Measurements from ENCODE around the gene KRT23.

The KRT23 gene

DNA sequence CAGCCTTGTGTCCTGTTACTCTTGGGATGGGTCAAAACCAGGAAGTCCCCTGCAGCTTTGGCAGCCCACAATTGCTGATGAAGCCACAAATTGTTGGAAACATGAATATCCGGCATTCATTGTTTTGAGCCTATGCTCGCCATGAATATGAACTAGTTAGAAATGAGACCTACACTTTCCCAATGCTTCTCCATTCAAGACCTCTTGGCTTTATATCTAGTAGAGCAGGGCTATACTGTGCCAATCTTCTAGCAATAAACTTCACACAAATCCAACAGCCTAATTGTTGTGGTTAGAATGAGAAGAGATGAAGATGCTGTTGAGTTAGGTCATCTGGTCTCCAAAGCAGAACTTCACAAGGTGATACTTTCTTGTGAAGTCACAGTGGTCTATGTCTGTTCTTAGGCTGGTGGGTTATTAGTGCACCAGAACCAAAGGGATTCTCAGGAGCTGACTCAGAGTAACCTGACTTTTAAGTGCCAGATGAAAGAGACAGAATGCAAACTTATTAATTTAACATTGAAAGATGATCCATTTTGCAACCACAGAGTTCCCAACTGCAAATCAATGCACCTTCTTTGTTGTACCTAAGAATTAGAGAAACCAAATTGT lies 13.7 kb upstream of the KRT23 start:
- H3K9ac ChIP-seq (ENCODE audit: low read depth in 1 of 2, low read length in 2 of 2) = no peak overlapping the region
- H3K4me3 ChIP-seq (ENCODE audit: low read length in 2 of 2) = no peak overlapping the region
- peaks cover 0 to 3% of the 10 kb centered on the region in 2 donors for H3K4me1 ChIP-seq (ENCODE audit: control insufficient read depth in 2 of 2, insufficient read depth in 2 of 2, low read length in 2 of 2)
- H3K27ac ChIP-seq (ENCODE audit: low read depth in 2 of 2, low read length in 2 of 2) = no peak overlapping the region
- H3K36me3 ChIP-seq (ENCODE audit: control insufficient read depth in 2 of 2, insufficient read depth in 2 of 2, low read length in 2 of 2) = no peaks in the 10 kb centered on the region
- peaks cover 0 to 3% of the 10 kb centered on the region in 2 donors for H3K27me3 ChIP-seq (ENCODE audit: control insufficient read depth in 2 of 2, insufficient read depth in 2 of 2, low read length in 2 of 2)
- no peaks in the 10 kb centered on the region for H3K9me3 ChIP-seq (ENCODE audit: control insufficient read depth in 2 of 2, low read length in 2 of 2)

DNA sequence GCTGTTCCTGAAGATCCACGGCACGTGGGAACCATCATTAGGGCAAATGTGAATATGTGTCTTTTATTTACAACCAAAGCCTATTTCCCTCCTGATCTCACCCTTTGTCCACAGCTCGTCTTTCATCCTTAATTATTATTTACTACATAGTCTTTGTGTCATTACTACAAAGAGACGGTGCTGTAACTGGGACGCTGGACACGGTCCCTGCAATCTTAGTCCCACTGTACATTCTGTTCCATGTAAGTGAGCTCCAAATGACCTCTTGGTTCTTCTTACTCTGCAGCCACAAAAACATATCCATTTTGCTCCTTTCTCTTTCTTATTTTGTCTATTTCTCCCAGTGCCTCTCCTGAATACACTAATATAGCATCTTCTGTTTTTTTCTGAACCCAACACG lies 12.7 kb upstream of the KRT23 start:
- Histone ChIP-seq H3K27me3 (ENCODE audit: control insufficient read depth in 2 of 2, insufficient read depth in 2 of 2, low read length in 2 of 2) (peaks cover 0 to 3% of the 10 kb centered on the region in 2 donors), H3K27ac (ENCODE audit: low read depth in 2 of 2, low read length in 2 of 2) (no peak overlapping the region), H3K4me3 (ENCODE audit: low read length in 2 of 2) (no peak overlapping the region), H3K4me1 (ENCODE audit: control insufficient read depth in 2 of 2, insufficient read depth in 2 of 2, low read length in 2 of 2) (peaks cover 0 to 3% of the 10 kb centered on the region in 2 donors), H3K9ac (ENCODE audit: low read depth in 1 of 2, low read length in 2 of 2) (no peak overlapping the region), H3K9me3 (ENCODE audit: control insufficient read depth in 2 of 2, low read length in 2 of 2) (no peaks in the 10 kb centered on the region), H3K36me3 (ENCODE audit: control insufficient read depth in 2 of 2, insufficient read depth in 2 of 2, low read length in 2 of 2) (no peaks in the 10 kb centered on the region)

DNA sequence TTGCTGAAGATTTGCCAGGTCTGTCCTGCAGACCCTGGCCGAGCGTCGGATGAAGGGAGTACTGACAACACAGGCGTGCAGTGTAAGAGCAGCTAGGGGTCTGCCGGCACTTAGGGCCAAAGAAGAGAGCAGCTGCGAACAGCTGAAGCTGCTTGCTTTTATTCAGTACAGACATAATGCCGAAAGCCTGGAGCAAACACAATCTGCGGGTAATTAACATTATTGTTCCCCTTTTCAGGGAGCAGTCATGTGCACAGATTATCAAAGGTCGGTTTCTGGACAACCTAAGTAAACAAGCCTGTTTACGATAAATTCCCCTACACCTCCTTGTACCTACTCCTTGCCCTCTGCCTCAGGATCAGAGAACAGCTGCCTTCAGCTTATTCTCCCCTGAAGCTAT lies 12.0 kb upstream of the KRT23 start:
- H3K9ac ChIP-seq (ENCODE audit: low read depth in 1 of 2, low read length in 2 of 2) = no peak overlapping the region

DNA sequence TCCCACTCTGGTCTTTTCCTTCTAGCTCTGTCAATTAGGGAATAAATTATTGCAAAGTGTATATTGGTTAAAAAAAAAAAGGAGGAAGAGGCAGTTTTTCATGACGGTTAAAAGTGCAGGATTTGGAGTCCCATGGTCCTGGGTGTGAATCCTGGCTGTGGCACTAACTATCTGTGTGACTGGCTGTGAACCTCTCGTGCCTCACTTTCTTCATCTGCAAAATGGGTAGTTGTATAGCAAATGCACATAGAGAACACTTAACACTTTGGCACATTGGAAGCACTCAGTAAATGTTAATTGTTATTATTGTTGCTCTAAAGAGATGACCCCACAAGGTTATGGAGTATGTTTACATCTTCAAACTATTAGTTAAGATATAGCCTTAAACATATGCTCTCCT lies 10.5 kb upstream of the KRT23 start:
- Histone ChIP-seq H3K27me3 (ENCODE audit: control insufficient read depth in 2 of 2, insufficient read depth in 2 of 2, low read length in 2 of 2) (peaks cover 0 to 3% of the 10 kb centered on the region in 2 donors), H3K9me3 (ENCODE audit: control insufficient read depth in 2 of 2, low read length in 2 of 2) (no peaks in the 10 kb centered on the region), H3K36me3 (ENCODE audit: control insufficient read depth in 2 of 2, insufficient read depth in 2 of 2, low read length in 2 of 2) (no peaks in the 10 kb centered on the region), H3K4me1 (ENCODE audit: control insufficient read depth in 2 of 2, insufficient read depth in 2 of 2, low read length in 2 of 2) (peaks cover 0 to 3% of the 10 kb centered on the region in 2 donors), H3K4me3 (ENCODE audit: low read length in 2 of 2) (no peak overlapping the region), H3K9ac (ENCODE audit: low read depth in 1 of 2, low read length in 2 of 2) (no peak overlapping the region), H3K27ac (ENCODE audit: low read depth in 2 of 2, low read length in 2 of 2) (no peak overlapping the region)

More for the DNA sequence above, 12.0 kb upstream of the KRT23 start:
- H3K36me3 ChIP-seq (ENCODE audit: control insufficient read depth in 2 of 2, insufficient read depth in 2 of 2, low read length in 2 of 2) = no peaks in the 10 kb centered on the region
- no peaks in the 10 kb centered on the region for H3K9me3 ChIP-seq (ENCODE audit: control insufficient read depth in 2 of 2, low read length in 2 of 2)
- H3K4me1 ChIP-seq (ENCODE audit: control insufficient read depth in 2 of 2, insufficient read depth in 2 of 2, low read length in 2 of 2) = peaks cover 0 to 3% of the 10 kb centered on the region in 2 donors
- no peak overlapping the region for H3K27ac ChIP-seq (ENCODE audit: low read depth in 2 of 2, low read length in 2 of 2)
- peaks cover 0 to 3% of the 10 kb centered on the region in 2 donors for H3K27me3 ChIP-seq (ENCODE audit: control insufficient read depth in 2 of 2, insufficient read depth in 2 of 2, low read length in 2 of 2)
- H3K4me3 ChIP-seq (ENCODE audit: low read length in 2 of 2) = no peak overlapping the region

DNA sequence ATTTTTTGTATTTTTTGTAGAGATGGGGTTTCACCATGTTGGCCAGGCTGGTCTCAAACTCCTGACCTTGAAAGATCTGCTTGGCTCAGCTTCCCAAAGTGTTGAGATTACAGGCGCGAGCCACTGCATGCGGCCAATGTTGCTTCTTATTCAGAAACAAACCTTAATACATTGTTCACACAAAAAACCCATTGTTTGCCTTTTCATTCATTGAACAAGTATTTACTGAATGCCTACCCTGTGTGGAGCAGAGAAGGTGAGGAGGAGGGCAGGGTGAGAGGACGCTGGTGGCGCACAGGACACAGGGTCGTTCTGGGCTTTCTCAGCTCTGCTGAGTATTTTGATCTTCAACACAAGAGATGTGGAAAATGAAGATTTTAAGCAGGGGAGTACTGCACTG lies 8.0 kb upstream of the KRT23 start:
- Histone ChIP-seq H3K36me3 (ENCODE audit: control insufficient read depth in 2 of 2, insufficient read depth in 2 of 2, low read length in 2 of 2) (no peaks in the 10 kb centered on the region), H3K9ac (ENCODE audit: low read depth in 1 of 2, low read length in 2 of 2) (no peak overlapping the region), H3K27me3 (ENCODE audit: control insufficient read depth in 2 of 2, insufficient read depth in 2 of 2, low read length in 2 of 2) (no peaks in the 10 kb centered on the region), H3K4me3 (ENCODE audit: low read length in 2 of 2) (no peak overlapping the region), H3K4me1 (ENCODE audit: control insufficient read depth in 2 of 2, insufficient read depth in 2 of 2, low read length in 2 of 2) (peaks cover 0 to 3% of the 10 kb centered on the region in 2 donors), H3K9me3 (ENCODE audit: control insufficient read depth in 2 of 2, low read length in 2 of 2) (no peaks in the 10 kb centered on the region), H3K27ac (ENCODE audit: low read depth in 2 of 2, low read length in 2 of 2) (no peak overlapping the region)

DNA sequence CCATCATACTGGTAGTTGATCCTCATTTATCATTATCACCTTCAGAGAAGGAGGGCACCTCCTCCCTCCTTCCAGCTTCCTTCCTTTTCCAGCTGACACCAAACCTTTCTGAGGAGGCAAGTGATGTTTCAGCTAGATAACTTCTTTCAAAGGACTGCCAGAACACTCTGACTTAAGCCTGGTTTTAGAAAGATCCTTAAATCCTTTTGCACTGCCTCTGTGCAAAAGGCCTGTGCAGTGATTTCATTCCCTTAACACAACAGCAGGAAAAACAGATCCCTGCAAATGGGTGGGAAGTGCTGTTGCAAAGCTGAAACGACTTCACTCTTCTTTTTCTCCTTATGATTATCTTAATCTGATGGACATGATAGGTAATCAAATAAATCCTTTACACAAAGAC lies 7.1 kb upstream of the KRT23 start:
- H3K27me3 ChIP-seq (ENCODE audit: control insufficient read depth in 2 of 2, insufficient read depth in 2 of 2, low read length in 2 of 2) = no peaks in the 10 kb centered on the region

DNA sequence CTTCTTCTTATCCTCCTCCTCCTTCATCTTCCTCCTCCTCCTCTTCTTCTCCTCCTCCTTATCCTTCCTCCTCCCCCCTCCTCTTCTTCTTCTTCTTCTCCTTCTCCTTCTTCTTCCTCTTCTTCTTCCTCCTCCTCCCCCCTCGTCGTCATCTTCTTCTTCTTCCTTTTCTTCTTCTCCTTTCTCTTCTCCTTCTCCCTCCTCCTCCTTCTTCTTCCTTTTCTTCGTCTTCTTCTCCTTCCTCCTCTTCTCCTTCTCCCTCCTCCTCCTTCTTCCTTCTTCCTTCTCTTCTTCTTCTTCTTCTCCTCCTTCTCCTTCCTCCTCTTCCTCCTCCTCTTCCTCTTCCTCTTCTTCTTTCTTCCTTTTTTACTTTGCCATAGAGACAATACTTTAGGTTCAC lies 5.1 kb upstream of the KRT23 start:
- Histone ChIP-seq H3K27ac (ENCODE audit: low read depth in 2 of 2, low read length in 2 of 2) (no peak overlapping the region), H3K9ac (ENCODE audit: low read depth in 1 of 2, low read length in 2 of 2) (no peak overlapping the region), H3K27me3 (ENCODE audit: control insufficient read depth in 2 of 2, insufficient read depth in 2 of 2, low read length in 2 of 2) (no peaks in the 10 kb centered on the region), H3K9me3 (ENCODE audit: control insufficient read depth in 2 of 2, low read length in 2 of 2) (no peaks in the 10 kb centered on the region), H3K36me3 (ENCODE audit: control insufficient read depth in 2 of 2, insufficient read depth in 2 of 2, low read length in 2 of 2) (no peaks in the 10 kb centered on the region), H3K4me1 (ENCODE audit: control insufficient read depth in 2 of 2, insufficient read depth in 2 of 2, low read length in 2 of 2) (no peaks in the 10 kb centered on the region), H3K4me3 (ENCODE audit: low read length in 2 of 2) (no peak overlapping the region)

More for the DNA sequence above, 7.1 kb upstream of the KRT23 start:
- H3K36me3 ChIP-seq (ENCODE audit: control insufficient read depth in 2 of 2, insufficient read depth in 2 of 2, low read length in 2 of 2) = no peaks in the 10 kb centered on the region
- no peak overlapping the region for H3K9ac ChIP-seq (ENCODE audit: low read depth in 1 of 2, low read length in 2 of 2)
- H3K4me3 ChIP-seq (ENCODE audit: low read length in 2 of 2) = no peak overlapping the region
- peaks cover 0 to 3% of the 10 kb centered on the region in 2 donors for H3K4me1 ChIP-seq (ENCODE audit: control insufficient read depth in 2 of 2, insufficient read depth in 2 of 2, low read length in 2 of 2)
- no peak overlapping the region for H3K27ac ChIP-seq (ENCODE audit: low read depth in 2 of 2, low read length in 2 of 2)
- H3K9me3 ChIP-seq (ENCODE audit: control insufficient read depth in 2 of 2, low read length in 2 of 2) = no peaks in the 10 kb centered on the region

DNA sequence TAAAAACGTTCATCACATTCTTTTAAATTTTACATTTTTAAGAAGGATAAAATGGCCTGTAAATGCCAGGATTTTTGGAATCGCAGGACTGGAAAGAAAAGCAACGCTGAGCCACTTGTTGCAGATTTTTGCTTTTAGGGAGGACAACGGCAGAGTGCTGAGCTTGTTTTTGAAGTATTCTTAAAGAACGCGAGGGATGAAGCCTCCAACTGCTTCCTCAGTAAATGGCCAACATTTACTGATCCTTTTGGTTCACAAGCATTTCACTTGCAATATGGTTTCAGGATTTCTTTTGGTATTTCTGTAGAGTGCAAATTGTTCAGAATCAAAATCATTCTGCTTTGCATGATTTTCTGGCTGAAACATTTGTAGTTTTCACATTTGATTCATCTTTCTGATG lies 2.8 kb upstream of the KRT23 start:
- no peak overlapping the region for H3K9ac ChIP-seq (ENCODE audit: low read depth in 1 of 2, low read length in 2 of 2)
- no peaks in the 10 kb centered on the region for H3K36me3 ChIP-seq (ENCODE audit: control insufficient read depth in 2 of 2, insufficient read depth in 2 of 2, low read length in 2 of 2)
- H3K27me3 ChIP-seq (ENCODE audit: control insufficient read depth in 2 of 2, insufficient read depth in 2 of 2, low read length in 2 of 2) = no peaks in the 10 kb centered on the region
- H3K27ac ChIP-seq (ENCODE audit: low read depth in 2 of 2, low read length in 2 of 2) = no peak overlapping the region
- peaks cover 0 to 6% of the 10 kb centered on the region in 2 donors for H3K4me1 ChIP-seq (ENCODE audit: control insufficient read depth in 2 of 2, insufficient read depth in 2 of 2, low read length in 2 of 2)
- H3K4me3 ChIP-seq (ENCODE audit: low read length in 2 of 2) = no peak overlapping the region
- H3K9me3 ChIP-seq (ENCODE audit: control insufficient read depth in 2 of 2, low read length in 2 of 2) = no peaks in the 10 kb centered on the region

DNA sequence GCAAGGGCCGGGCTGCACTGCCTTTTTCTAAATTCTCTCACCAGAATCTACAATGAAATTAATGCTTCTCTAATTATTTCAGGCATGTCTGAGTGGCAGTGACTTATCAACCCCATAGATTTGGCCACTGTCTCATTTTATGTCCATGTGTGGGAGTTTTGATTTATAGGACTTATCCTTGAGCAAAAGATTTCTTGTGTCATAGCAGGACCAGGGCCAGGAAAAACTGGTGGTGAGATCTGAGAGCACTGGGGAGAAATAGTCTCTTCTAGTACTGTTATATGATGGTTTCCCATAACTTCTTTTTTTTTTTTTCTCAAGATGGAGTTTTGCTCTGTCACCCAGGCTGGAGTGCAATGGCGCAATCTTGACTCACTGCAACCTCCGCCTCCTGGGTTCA lies 1.5 kb upstream of the KRT23 start:
- H3K36me3 ChIP-seq (ENCODE audit: control insufficient read depth in 2 of 2, insufficient read depth in 2 of 2, low read length in 2 of 2) = no peaks in the 10 kb centered on the region
- no peak overlapping the region for H3K4me3 ChIP-seq (ENCODE audit: low read length in 2 of 2)
- H3K27ac ChIP-seq (ENCODE audit: low read depth in 2 of 2, low read length in 2 of 2) = no peak overlapping the region
- H3K4me1 ChIP-seq (ENCODE audit: control insufficient read depth in 2 of 2, insufficient read depth in 2 of 2, low read length in 2 of 2) = peaks cover 0 to 6% of the 10 kb centered on the region in 2 donors
- no peak overlapping the region for H3K9ac ChIP-seq (ENCODE audit: low read depth in 1 of 2, low read length in 2 of 2)
- no peaks in the 10 kb centered on the region for H3K9me3 ChIP-seq (ENCODE audit: control insufficient read depth in 2 of 2, low read length in 2 of 2)
- no peaks in the 10 kb centered on the region for H3K27me3 ChIP-seq (ENCODE audit: control insufficient read depth in 2 of 2, insufficient read depth in 2 of 2, low read length in 2 of 2)

DNA sequence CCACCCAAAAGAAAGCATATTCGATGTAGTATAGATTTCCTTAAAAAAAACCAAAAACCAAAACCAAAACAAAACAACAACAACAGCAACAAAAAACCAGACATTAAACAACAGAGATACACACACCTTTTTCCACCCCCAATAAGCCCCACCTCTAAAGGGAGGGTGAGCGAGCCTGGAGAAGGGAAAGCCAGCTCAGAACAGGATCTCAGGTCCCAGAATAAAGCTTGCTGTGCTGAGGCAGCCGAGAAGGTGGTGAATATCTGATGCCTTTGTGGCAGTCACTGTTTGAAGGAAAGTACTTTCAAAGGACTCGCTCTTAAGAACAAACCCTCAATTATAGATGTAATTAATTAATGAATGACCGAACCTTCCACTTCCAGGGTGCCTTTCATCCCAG lies 470 bp downstream of the KRT23 start:
- Histone ChIP-seq H3K36me3 (ENCODE audit: control insufficient read depth in 2 of 2, insufficient read depth in 2 of 2, low read length in 2 of 2) (no peaks in the 10 kb centered on the region), H3K4me3 (ENCODE audit: low read length in 2 of 2) (no peak overlapping the region), H3K9ac (ENCODE audit: low read depth in 1 of 2, low read length in 2 of 2) (no peak overlapping the region), H3K4me1 (ENCODE audit: control insufficient read depth in 2 of 2, insufficient read depth in 2 of 2, low read length in 2 of 2) (peaks cover 0 to 6% of the 10 kb centered on the region in 2 donors), H3K27me3 (ENCODE audit: control insufficient read depth in 2 of 2, insufficient read depth in 2 of 2, low read length in 2 of 2) (no peaks in the 10 kb centered on the region), H3K9me3 (ENCODE audit: control insufficient read depth in 2 of 2, low read length in 2 of 2) (no peaks in the 10 kb centered on the region), H3K27ac (ENCODE audit: low read depth in 2 of 2, low read length in 2 of 2) (no peak overlapping the region)
